Neural progenitor cell (in vitro differentiated cells): ENCODE results near the gene PDHA2.

Experiments
- CTCF ChIP-seq: fragments of 200-600 bp; sonication (generic); IDR thresholded peaks from 2 replicates; pipeline ENCODE4 v1.5.1; 2017; ENCODE audit warnings: antibody characterized with exemption, mild to moderate bottlenecking
- EZH2 ChIP-seq: fragments of 200-600 bp; sonication (generic); IDR thresholded peaks from 2 replicates; pipeline ENCODE4 v1.6.1; 2017; ENCODE audit warnings: antibody characterized with exemption, mild to moderate bottlenecking, moderate library complexity

- TF ChIP-seq CTCF = no peak
- TF ChIP-seq EZH2 = no peak
Observed at GRCh38 chr4:95838192-95838591, 1.7 kb upstream of the PDHA2 start.
